GM12864 (cell line): ENCODE data around the gene SLC38A10.

ENCODE experiments used
- DNase-seq: peaks from one replicate; pipeline ENCODE4 v3.0.0-alpha.2; 2011; ENCODE audit warnings: low read depth
- H3K4me3 ChIP-seq: 2 replicates; pipeline ENCODE4 v1.5.1; 2011; ENCODE audit warnings: mild to moderate bottlenecking, low read depth, low read length, control low read depth
- TF ChIP-seq, protein P1 (sequence below): IDR thresholded peaks from 2 replicates; pipeline ENCODE4 v1.5.1; 2011; ENCODE audit warnings: low read depth, mild to moderate bottlenecking, moderate library complexity, low read length, control low read depth, inconsistent platforms; ENCODE audit errors: missing control alignments

The SLC38A10 gene

DNA sequence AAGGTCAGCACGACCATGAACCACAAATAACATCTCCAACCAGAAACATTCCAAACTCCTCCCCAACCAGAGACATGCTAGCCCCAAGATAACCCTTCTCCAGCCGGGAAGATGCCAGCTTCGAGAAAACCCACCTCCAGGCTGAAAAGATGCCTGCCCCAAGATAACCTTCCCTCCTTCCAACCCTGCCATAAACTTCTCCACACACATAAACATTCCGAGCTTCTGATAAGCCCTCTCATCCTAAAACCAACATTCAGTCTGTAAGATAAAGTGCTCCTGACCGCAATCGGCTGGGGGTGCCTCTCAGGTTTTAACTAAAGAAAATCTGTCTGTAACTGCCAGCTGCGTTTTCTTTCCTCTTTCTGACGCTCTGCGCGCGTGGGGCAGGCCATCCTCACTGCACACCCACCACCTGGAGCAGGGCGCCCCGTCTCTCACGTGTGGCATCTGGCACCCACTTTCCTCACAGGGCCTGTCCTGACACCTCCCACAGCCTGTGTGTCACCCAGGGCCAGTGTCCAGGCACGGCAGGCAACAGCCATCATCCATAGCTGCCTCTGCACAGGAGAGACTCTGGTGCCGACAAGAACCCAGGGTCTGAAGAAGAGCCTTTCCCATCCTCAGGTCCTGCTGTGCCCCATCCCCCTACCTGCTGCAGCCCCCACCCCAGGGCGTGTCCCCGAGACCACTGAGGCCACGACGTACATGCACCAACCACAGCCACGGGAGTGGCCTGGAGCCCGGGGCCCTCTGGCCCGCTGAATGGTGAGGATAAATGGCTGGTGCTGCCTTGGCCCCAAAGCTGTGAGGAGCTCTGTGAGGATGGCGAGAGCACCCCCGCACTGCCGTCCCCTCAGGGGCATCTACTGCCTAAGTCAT is 59.9 kb downstream of the SLC38A10 start:
- H3K4me3 ChIP-seq: no peak overlapping the region
- DNase-seq: no peak
- TF ChIP-seq, protein P1, sequence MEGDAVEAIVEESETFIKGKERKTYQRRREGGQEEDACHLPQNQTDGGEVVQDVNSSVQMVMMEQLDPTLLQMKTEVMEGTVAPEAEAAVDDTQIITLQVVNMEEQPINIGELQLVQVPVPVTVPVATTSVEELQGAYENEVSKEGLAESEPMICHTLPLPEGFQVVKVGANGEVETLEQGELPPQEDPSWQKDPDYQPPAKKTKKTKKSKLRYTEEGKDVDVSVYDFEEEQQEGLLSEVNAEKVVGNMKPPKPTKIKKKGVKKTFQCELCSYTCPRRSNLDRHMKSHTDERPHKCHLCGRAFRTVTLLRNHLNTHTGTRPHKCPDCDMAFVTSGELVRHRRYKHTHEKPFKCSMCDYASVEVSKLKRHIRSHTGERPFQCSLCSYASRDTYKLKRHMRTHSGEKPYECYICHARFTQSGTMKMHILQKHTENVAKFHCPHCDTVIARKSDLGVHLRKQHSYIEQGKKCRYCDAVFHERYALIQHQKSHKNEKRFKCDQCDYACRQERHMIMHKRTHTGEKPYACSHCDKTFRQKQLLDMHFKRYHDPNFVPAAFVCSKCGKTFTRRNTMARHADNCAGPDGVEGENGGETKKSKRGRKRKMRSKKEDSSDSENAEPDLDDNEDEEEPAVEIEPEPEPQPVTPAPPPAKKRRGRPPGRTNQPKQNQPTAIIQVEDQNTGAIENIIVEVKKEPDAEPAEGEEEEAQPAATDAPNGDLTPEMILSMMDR: no peak

- TF ChIP-seq, protein P1: no peak
- H3K4me3 ChIP-seq: no peak overlapping the region
- DNase-seq: no peak
Observed at GRCh38 chr17:81234506-81234855, 60.6 kb downstream of the SLC38A10 start.

DNA sequence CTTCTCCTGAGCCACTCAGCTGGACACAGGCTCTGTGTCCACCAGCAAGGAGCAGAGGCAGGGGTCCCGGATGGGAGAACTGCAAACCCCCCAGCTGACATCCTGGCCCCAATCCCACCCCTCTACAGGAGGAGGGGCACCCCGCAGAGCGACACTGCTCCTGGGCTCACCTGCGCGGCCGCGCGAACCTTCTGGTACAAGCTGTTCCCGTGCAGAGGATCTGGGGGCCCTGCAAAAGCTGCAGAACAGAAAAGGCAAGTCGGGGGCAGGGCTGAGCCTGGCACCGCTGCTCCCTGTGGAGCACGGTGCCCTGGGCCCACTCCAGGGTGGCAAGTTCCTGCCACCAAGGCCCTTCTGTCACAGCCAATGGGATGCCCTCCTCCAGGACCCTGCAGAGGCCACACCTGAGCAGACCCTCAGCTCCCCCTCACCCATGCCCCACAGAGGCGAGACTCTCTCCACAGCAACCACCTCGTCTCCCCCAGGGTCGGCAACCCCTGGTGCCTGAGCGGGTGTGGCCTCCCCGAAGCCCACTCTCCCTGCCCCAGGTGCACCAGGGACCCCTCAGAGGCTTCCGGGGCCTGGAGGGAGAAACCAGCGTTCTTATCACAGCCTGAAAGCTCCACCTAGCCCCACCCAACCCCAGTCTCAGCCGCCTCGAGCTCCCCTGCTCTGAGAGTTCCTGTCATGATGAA is 61.1 kb downstream of the SLC38A10 start:
- DNase-seq: no peak
- TF ChIP-seq, protein P1: no peak

GRCh38 chr17:81233316-81233715 is 61.8 kb downstream of the SLC38A10 start:
- DNase-seq: no peak
- TF ChIP-seq, protein P1: no peak
- H3K4me3 ChIP-seq: no peak overlapping the region

More for the DNA sequence above, 61.1 kb downstream of the SLC38A10 start:
- no peak overlapping the region for H3K4me3 ChIP-seq

DNA sequence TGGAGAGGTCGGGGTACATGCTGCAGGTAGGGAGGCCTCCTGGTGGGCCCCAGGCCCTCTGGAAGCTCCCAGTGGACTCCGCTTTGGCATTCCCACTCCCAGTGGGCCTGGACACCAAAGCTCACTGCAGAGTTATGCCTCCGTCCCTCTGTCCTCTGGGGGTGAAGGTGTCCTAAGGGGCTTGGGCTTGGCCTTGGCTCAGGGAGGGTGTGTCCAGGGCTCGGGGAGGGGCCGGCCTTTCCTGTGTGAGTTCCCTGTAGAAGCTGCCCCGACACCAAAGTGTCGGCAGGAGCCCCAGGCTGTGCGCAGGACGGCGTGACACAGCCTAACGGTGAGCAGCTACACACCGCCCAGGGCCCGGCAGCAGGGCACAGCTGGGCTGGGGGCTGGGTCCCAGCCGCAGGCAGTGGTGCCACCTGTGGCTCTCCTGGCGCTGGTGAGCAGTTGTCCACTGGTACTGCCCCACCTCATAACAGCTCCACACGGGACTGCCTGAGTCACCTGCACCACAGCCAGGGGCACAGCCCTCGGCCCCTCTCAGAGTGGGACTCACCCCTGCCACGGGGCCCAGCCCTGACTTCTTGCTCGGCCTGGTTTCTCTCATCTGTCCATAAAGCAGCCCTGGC is 62.4 kb downstream of the SLC38A10 start:
- TF ChIP-seq, protein P1: no peak
- no peak overlapping the region for H3K4me3 ChIP-seq
- no peak for DNase-seq

DNA sequence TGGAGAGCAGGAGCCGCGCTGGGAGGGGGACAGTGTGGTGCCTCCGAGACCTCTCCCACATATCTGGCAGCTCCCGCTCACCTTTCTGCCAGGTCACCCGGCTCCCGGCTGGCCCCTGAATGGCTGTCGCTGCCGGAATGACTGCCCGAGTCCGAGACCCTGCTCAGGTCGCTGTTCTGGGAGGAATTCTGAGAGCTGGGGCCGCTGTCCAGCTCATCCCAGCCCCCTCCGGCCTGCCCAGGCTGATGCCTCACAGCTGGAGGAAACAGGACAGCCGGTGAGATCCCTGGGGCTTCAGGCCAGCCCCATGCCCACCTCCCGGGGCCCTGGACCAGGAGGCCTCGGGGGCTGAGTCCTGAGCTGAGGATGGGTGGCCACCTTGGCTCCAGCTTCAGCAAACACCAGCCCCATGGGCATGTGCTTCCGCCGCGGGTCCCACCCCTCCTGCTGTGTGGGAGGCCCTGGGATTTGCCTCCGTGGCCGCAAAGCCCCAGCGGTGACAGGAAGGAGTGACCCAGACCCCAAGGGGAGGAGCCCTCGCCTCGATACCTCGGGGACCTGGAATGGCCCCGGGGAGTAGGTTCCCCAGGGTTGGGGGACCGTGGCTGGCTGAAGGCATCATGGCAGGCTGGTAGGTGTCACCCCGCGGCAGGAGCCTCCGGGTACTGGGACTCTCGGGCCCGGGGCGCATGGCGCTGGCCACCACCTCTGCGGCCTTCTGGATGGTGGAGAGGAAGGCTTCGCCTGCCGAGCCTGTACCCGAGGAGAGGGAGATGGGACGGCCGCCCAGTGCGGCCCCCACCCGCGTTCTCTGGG is 63.1 kb downstream of the SLC38A10 start:
- TF ChIP-seq, protein P1: no peak
- no peak for DNase-seq
- no peak overlapping the region for H3K4me3 ChIP-seq
